ENCODE measurements around the gene NMUR2.

The NMUR2 gene

GRCh38 chr5:152366716-152367115 lies 38.4 kb downstream of the NMUR2 start:
- no peak for DNase-seq

GRCh38 chr5:152364899-152365298 lies 40.2 kb downstream of the NMUR2 start:
- no peak for DNase-seq

- no peak for DNase-seq
Measured at GRCh38 chr5:152364172-152364571, 40.9 kb downstream of the NMUR2 start.

DNA sequence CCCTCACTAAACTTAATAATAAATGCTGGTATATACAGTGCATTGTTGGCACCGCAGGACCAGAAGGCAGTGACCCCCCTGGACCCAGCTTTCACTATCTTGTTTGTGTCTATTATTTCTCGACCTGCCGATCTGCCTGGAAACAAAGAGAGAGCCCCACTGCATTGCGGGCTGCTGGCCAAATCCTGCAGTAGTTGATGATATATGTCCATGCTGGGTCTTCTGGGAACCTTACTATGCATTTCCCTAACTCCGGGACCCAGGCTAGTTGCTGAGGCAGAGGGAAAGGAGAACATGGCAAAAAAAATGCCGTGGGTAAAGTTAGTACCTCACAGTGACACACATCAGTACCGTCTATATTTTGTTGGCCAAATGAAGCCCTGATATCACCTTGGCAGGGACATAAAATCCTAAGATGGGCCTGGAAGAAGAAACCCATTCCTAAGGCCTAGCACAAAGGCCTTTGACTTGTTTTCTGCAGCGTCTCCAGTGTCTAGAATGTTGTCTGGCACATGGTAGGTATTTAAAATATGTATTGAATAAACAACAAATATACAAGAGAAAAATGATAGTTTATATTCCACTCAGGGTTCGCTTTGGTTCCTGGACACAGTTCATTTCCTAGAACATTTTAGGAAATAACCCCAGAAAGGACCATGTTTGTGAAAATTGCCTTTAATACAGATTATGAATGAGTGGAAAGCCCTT lies 46.1 kb downstream of the NMUR2 start:
- no peak for DNase-seq

GRCh38 chr5:152356506-152356905 lies 48.6 kb downstream of the NMUR2 start:
- DNase-seq, result no peak

GRCh38 chr5:152355061-152355460 lies 50.0 kb downstream of the NMUR2 start:
- DNase-seq, result no peak

DNA sequence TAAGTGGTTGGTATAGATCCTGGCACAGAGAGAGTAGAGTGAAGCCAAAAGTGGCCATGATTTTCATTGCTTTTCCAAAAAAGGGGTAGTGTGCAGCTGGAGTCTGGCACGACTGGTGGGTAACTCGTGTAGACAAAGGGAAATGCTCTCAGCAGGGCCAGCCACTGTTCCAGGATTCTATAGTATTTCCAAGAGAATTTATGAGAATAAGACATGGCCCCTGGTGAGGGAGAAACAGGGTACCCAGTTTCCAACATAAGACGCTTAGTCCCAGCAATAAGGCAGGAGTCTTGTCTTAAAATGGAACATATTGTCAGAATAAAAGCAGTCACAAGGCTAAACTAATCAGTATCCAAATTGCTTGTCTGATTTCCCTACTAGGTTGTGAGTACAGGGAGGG lies 52.1 kb downstream of the NMUR2 start:
- no peak for DNase-seq

DNA sequence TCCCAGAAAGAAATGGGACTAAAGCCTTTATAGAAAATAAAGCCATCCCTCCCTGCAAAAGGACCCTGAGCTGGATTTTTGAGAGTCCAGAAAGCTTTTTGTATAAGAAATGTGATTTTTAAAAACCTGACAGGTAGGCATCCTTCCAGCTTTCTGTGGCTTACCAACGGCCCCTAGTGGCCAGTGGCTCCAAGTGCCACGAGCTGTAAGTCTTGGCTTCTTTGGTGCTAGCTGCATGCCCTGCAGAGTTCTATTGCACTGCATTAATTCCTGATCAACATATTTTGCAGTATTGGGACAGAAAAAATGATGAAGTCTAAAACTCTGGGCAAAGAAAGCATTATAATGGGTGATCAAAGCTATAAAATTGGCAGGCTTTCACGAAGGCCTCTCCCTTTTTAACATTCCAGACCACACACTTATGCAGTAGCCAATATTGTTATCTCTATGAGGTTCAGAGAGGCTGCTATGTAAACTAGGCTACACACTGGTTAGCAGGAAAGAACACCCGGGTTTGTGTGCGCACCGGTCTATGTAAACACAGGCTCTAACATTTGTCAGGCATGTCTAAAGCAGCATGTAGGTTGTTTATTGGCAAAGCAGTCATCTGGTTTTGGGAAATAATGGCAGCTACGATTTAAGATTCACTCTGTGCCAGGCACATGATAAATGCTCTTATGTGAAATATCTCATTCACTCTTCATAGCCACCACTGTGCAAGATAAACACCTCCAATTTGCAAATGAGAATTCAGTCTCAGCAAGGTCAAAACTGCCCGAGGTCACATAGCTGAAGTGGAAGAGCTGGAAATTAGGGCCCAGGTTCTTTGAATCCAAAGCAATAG lies 55.2 kb downstream of the NMUR2 start:
- no peak for DNase-seq
